HG02642 (cell line): ENCODE results near the gene SNTB2.
"Not testable (repeated sequence)": the region's sequence is repeated elsewhere in the genome, so short reads cannot be mapped to it uniquely, and the experiment has no call there.

Experiments
- ATAC-seq: cut with Tn5 transposase; IDR thresholded peaks from one replicate; pipeline ENCODE4 v1.9.1; 2021; ENCODE audit warnings: mild to moderate bottlenecking; ENCODE audit not compliant: unreplicated experiment, poor library complexity

The SNTB2 gene

DNA sequence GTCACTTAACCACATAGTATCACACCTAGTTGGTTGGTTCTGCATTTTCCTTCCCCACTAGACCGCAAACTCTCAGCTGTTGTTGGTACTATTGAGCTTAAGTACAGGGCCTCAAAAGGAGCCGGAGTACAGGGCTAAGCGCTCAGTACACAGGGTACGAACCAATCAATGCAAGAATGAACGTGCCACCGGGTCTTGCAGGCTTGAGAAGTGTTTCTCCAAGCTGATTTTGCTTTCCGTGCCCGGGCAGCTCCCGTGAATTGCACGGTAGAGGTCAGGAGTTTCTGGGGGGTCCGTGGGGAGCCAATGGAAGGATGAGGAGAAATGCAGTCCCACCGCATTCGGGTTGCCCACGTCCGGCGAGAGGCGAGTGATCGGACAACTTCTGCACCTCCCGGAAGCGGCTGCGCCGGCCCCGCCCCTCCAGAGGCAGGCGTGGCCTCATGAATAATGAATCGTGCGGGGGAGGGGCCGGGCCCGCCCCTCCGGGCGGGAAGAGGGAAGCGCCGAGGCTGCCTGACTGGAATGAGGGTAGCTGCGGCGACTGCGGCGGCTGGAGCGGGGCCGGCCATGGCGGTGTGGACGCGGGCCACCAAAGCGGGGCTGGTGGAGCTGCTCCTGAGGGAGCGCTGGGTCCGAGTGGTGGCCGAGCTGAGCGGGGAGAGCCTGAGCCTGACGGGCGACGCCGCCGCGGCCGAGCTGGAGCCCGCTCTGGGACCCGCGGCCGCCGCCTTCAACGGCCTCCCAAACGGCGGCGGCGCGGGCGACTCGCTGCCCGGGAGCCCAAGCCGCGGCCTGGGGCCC lies at the start of gene SNTB2:
TSS of gene SNTB2 (plus strand) at position 523 of the 804 bp plus-strand sequence. CDS start at position 526, 3 bp downstream.
- peak; percentile 85 for ATAC-seq

DNA sequence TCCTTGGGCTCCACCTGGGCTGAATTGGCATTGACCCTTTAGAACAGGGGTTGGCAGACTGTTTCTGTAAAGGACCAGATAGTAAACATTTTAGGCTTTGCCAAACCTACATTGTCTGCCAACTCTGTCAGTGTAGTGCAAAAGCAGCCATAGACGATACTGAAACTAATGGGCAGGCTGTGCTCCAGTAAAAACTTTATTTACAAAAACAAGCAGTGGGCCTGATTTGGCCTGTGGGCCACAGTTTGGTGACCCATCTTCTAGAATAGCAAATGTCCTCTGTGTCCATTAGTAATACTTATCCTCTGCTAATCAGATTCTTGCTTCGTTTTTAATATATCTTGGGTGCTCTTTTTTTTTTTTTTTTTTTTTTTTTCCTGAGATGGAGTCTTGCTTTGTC lies 48.4 kb upstream of the SNTB2 start:
- no peak for ATAC-seq

DNA sequence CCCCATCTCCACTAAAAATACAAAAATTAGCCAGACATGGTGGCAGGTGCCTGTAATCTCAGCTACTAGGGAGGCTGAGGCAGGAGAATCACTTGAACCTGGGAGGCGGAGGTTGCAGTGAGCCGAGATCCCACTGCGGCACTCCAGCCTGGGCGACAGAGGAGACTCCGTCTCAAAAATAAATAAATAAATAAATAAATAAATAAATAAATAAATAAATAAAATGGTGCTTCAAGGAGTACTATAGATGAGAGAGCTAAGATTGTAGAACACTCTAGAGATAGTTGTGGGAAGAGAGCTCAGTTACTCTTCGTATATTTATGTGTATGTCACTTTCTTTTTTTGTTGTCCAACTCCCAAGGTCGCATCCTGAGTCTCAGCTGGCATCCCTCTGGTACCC lies 47.5 kb upstream of the SNTB2 start:
- ATAC-seq, result not testable (repeated sequence)

DNA sequence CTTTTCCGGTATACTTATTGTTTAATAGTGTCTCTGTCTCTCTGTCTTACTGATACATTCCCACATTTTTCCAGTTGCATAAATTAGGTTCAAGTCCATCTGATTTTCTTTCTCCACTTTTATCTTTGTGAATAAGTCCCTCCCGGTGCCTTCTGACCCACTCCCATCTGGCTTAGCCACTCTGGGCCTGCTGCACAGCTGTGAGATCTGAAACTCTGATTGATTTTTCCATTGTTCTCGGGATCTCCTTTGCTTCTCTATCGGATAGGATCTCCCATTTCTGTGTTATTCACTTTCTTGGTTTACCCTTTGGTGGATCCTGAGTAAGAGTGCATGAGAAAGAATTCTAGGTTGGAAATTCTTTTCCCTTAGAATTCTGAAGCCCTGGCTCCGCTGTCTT lies 46.0 kb upstream of the SNTB2 start:
- ATAC-seq, result no peak

DNA sequence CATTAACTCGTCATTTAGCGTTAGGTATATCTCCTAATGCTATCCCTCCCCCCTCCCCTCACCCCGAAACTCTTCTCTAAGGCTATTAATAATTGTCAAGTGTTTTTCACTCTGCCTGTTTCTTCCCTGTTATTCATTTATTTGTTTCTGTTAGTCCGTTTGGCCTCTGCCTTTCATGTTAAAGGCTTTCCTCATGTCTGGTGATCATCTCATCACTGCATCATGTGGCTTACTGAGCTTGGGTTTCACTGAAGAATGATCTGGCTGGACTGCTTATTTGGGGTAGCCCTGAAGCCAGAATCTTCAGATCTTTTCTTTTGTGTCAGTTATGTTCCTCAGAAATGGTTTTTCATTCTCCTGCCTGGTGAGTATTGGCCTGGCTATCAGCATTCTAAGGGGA lies 45.0 kb upstream of the SNTB2 start:
- ATAC-seq, result no peak

DNA sequence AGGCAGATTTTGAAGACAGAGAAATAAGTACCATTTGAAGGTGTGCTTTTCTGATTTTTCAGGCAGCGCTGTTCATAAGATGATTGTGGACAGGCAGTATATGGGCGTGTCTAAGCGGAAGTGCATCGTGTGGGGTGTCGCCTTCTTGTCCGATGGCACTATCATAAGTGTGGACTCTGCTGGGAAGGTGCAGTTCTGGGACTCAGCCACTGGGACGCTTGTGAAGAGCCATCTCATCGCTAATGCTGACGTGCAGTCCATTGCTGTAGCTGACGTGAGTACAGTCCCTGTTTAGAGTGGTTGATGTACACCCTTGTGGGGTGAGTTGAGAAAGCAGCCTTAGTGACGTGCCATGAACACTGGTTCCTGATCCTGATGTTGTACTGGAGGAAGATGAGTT lies 43.8 kb upstream of the SNTB2 start:
- ATAC-seq, result no peak

DNA sequence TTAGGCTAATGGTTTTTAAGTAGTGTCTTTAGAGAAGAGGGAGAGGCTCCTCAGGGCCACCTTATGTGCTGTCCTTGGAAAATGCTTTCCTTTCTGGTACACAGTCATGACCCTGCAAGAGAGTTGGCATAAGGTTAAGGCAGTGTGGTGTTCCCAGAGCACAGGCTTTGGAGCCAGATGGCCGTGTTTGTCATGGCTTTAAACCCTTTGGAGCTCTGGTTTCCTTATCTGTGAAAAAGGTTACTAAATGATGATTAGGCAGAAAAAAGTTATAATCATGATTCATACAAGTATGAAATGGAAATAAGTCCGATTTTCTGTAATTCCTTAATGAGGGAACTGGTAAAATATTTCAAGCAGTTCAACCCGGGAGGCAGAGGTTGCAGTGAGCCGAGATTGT lies 41.3 kb upstream of the SNTB2 start:
- no peak for ATAC-seq

DNA sequence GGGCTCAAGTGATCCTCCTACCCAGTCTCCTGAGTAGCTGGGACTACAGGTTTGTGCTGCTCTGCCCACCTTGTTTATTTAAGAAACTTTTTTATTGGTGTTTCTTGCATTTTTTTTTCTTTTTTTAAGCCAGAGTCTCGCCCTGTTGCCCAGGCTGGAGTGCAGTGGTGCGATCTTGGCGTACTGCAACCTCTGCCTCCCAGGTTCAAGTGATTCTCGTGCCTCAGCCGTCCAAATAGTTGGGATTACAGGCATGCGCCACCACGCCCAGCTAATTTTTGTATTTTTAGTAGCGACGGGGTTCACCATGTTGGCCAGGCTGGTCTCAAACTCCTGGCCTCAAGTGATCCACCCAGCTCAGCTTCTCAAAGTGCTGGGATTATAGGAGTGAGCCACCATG lies 37.3 kb upstream of the SNTB2 start:
- not testable (repeated sequence) for ATAC-seq

DNA sequence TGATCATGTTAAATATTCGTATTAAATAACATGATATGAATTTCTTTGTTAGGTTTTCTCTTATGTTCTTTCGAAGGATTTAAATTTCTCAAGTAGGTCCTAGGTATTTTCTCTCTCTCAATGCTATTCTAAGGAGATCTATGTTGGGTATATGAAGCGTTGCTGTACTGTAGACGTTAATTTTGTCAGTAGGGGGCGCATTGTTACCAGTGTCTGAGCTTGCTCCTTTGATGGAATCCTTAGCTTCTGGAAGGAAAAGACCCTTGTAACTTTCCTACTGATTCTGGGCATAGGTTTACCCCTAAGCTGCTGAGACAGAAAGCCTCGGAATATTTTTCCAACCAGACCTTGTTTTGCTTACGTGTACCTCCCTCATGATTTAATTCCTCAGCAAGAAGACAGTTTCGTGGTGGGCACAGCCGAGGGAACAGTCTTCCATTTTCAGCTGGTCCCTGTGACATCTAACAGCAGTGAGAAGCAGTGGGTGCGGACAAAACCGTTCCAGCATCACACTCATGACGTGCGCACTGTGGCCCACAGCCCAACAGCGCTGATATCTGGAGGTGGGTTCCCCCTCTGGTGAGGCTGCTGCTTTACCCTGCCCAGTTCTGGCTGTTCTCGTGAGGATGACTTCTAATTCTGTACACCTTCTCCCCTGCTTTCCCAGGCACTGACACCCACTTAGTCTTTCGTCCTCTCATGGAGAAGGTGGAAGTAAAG lies 36.7 kb upstream of the SNTB2 start:
- ATAC-seq, result no peak

DNA sequence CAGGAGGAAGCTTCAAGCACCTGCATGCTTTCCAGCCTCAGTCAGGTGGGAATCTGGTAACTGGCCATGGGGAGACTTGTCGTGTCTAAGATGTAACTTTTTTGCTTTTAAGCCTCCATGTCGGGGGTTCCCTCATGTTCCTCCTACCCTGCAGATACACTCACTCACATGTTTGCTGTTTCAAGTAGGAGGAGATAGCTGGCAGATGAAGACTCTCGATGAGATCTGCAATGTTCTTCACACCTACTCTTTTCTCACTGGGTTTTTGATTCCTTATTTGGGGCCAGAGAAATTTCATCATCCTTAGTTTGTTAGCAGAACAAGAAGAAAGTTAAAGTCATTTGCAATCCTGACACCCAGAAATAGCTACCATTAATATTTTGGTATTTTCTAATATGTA lies 29.8 kb upstream of the SNTB2 start:
- ATAC-seq, result no peak

DNA sequence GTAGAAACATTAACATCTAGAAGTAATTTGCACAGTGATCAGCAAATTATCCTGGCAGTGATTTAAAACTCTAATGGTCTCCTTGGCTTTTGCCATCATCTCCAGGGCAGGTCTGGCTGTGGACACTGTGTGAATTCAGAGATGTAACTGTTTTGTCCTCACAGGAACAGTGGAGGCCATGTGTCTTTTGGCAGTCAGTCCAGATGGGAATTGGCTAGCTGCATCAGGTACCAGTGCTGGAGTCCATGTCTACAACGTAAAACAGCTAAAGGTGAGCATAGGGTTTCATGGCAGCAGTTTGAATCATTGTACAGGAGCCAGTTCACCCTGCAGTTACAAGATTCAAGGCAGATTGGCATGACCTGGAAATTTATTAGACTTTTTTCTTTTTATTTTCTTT lies 26.8 kb upstream of the SNTB2 start:
- ATAC-seq, result no peak

DNA sequence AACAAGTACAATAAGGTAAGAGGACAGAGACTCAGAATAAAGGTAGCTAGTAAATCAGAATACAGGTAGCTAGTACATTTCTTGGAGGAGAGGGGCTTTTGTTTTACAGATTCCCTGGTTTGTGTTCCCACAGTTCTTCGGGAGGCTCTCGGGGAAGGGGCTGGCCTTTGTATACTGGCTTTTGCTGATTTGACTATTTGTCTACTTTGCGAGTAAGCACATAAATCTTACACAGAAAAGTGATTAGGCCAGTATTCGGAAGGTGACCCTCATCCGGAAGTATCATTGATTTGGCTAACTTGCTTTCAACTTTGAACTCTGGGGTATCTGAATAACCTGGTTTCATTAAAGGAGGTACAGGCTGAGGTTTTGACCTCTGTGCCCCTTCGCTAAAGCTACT lies 21.4 kb upstream of the SNTB2 start:
- ATAC-seq, result no peak

DNA sequence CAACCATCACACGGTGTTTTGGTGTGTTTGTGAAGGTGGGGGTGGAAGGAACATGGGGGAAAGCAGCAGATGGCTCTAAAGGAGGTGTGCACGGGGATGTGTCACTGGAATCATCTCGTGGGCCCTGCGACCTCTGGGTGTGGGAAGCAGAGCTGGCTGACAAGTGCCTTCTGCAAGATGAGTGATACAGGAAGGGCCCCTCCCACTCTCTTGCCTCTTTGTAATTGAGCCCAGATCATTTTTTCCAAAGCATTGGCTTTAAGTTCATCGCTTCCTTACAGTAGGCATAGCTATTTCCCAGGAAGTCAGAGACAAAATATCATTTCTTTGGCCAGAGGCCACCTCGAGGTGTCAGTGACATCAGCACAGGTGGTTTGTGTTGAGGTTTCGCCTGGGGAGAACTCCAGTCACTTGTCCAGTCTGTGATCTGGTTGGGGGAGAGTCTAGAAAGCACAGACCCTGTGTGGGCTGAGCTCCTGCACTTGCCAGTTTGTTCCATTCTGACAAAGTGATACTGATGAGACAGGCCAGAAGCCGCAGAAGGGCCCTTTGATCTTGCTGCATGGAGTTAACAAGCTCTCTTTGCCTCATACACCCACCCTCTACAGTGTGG lies 20.6 kb upstream of the SNTB2 start:
- no peak for ATAC-seq

DNA sequence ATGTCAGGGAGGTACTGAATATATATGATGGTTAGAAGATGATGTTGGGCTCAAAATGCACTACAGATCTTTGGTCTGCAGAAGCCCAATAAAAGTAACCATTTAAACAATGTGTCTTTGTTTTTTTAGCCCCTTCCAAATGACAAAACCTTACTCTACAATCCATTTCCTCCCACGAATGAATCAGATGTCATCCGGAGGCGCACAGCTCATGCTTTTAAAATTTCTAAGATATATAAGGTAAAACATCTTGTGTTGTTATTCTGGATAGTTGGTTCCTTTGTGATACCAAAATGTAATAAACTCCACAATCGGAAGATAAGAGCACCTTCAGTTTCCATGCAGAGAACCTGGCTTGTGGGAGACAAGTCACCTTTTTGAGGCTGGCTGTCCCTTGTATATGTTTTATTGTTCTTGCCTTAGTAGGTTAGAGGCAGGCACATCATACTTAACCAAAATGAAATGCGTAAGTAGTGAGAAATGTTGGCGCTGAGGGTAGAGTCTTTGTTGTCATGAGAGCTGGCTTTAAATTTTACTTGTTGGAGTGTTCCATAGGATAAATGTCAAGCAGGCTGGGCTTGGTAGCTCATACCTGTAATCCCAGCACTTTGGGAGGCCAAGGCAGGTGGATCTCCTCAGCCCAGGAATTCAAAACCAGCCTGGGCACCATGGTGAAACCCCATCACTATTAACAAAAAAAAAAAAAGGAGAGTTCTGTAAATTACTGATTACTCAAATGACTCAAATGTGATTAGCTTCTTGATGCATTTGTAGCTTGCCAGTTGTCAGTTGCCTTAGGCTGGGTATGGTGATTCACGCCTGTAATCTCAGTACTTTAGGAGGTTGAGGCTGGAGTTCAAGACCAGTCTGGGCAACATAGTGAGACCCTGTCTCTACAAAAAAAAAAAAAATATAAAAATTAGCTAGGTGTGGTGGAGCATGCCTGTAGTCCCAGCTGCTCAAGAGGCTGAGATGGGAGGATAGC lies 19.7 kb upstream of the SNTB2 start:
- no peak for ATAC-seq

DNA sequence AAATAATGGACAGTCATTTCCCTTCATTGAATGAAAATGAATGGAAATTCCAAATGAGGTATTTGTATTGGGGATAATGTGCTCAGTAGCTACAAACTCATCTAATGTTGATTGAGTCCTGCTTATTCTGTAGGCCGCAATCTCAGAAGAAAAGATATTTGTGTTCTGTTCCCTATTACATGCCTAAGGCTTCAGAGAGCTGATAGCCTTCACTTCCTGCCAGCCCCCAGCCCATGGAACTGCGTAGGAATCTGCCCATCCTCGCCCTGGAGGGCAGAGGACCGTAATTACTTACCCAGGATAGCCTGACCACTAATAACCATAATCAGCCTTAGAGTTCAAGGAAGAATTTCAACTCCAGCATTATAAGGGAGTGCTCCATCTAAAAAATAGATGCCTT lies 17.9 kb upstream of the SNTB2 start:
- no peak for ATAC-seq

DNA sequence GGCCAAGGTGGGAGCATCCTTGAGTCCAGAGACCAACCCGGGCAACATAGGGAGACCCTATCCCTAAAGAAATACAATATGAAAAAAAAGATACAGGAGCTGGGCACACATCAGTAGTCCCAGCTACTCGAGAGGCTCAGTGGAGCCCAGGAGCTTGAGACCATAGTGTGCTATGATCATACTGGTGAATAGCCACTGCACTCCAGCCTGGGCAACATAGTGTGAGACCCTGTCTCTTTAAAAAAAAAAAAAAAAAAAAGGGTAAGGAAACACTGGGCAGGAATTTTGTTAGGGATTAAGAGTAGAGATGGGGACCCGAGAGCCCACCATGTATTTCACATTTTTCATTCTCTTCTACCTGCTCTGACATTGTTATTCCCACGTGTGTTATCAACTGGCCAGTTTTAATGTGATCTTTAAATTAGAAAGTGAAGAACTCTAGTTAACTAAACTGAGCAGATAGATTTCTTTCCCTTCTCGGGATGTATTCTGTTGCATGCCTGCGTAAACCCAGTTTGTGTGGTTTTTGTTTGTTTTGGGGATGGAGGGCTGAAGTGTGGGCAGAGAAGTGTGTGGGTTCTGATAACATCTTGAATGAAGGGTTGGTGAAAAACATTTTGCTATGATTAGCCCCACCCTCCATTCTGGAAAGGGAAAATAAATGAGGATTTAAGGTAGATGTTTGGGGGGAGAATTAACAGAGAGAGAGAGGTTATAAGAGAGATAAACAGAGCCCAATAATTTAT lies 17.2 kb upstream of the SNTB2 start:
- no peak for ATAC-seq

DNA sequence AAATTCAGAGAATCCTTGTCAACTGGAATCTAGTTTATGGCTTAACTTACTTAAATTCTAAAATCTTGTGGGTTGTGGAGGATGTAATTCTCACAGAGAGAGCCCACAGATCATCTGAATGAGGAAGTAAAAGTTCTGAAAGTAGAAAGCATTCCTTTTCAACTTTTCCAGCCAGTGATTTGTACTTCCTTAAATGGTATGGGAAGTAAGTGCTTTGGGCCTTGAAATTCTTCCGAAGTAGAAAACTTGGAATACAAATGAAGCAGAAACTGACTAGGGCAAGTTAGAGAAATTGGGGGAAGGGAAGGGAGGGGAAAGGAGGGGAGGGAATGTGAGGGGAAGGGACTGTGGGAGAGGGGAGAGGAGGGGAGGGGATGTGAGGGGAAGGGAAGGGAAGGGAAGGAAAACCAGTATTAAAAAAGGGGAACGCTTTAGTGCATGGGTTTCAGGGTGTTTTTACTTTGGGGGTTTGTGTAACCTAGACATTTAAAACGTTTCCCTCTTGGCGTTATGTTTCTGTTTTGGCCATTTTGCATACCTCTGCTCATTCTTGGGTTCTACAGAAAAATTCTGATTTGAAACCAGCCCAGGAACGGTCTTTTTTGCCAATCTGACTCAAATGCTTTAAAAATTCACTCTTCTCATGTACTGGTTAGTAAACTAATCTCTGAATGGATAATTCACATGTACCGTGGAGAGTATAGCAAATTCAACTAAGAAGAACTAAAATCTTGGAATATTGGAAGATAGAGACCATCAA lies 15.5 kb upstream of the SNTB2 start:
- no peak for ATAC-seq

DNA sequence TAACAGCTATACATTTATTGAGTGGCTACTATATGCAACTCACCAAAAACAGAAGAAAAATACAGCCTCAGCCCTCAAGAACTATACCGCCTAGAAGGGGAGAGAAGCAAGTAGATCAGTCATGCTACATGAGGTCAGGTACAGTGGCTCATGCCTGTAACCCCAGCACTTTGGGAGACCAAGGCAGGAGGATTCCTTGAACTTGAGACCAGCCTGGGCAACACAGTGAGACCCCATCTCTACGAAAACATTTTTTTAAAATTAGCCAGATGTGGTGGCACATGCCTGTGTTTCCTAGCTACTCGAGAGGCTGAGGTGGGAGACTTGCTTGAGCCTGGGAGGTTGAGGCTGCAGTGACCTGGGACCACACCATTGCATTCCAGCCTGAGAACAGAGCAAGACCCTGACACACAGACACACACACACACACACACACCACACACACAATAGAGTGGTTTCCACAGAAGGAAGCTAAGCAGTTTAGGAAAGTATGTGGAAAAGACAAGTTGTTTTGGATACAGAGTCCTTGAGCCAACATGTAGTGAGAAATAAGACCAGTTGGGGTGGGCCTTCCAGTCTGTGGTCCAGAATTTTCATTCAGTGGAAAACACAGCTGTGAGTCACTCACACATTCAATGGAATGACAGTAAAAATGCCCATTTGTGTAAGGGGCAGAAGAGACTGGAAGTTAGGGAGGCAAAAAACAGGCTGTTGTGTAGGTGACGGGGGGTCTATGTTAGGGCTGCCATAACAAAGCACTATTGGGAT lies 10.7 kb upstream of the SNTB2 start:
- no peak for ATAC-seq
